K562 (cell line): ENCODE data around the gene MSL2. TPM values are rescaled to one million over a fixed set of nuclear protein-coding genes. Genes with fewer than 3 reads are reported as not detected.

Source experiments
- ARHGAP35 ChIP-seq: fragments of 450-650 bp; IDR thresholded peaks from 2 replicates; pipeline ENCODE4 v1.6.1; 2018; ENCODE audit not compliant: partially characterized antibody
- CCNT2 ChIP-seq: IDR thresholded peaks from 2 replicates; pipeline ENCODE4 v1.6.1; 2011; ENCODE audit warnings: borderline replicate concordance, low read depth, mild to moderate bottlenecking, moderate library complexity, mixed read lengths, low read length; ENCODE audit not compliant: insufficient read length; ENCODE audit errors: extremely low read depth
- E2F3 ChIP-seq: fragments of 250-450 bp; sonication (Bioruptor Pico); IDR thresholded peaks from 2 replicates; pipeline ENCODE4 v1.4.0; 2020; ENCODE audit warnings: mild to moderate bottlenecking
- HDAC8 ChIP-seq: fragments of 450-650 bp; IDR thresholded peaks from 2 replicates; pipeline ENCODE4 v1.6.1; 2016; ENCODE audit warnings: mild to moderate bottlenecking, missing genetic modification characterization, moderate library complexity, missing compliant biosample characterization
- HNRNPL ChIP-seq: fragments of 200-400 bp; formaldehyde crosslinking; IDR thresholded peaks from 2 replicates; pipeline ENCODE4 v1.6.1; 2017; ENCODE audit warnings: low read depth, mild to moderate bottlenecking, low read length
- MEF2D ChIP-seq: conservative IDR thresholded peaks from 2 replicates; pipeline ENCODE4 v1.6.1; 2016; ENCODE audit warnings: low read depth, missing genetic modification characterization, missing compliant biosample characterization
- MYC ChIP-seq, 2 experiments: fragments of 250-450 bp in 1 of 2; sonication (Bioruptor Pico) in 1 of 2; IDR thresholded peaks; 2 replicates each; pipeline versions ENCODE4 v1.5.1 to v1.6.1; 2012 to 2021; ENCODE audit warnings: low read depth in 2 of 2, borderline replicate concordance in 1 of 2, improper control_type of control experiment in 1 of 2, low read length in 1 of 2, mild to moderate bottlenecking in 1 of 2, moderate library complexity in 1 of 2
- NFXL1 ChIP-seq: fragments of 450-650 bp; formaldehyde crosslinking; IDR thresholded peaks from 2 replicates; pipeline ENCODE4 v1.4.0; 2021; ENCODE audit warnings: mild to moderate bottlenecking
- RHOXF2B ChIP-seq: fragments of 250-450 bp; sonication (Bioruptor Pico); conservative IDR thresholded peaks from 2 replicates; pipeline ENCODE4 v1.5.1; 2021
- SIX5 ChIP-seq, 2 experiments: IDR thresholded peaks; 2 replicates each; pipeline ENCODE4 v1.6.1; 2011; ENCODE audit warnings: low read length in 2 of 2, borderline replicate concordance in 1 of 2, low read depth in 1 of 2, mild to moderate bottlenecking in 1 of 2, moderate library complexity in 1 of 2; ENCODE audit not compliant: insufficient read depth in 1 of 2
- TBP ChIP-seq: optimal IDR thresholded peaks from 2 replicates; pipeline ENCODE3; 2011; ENCODE audit warnings: low read depth, low read length, improper control_type of control experiment
- TRIM28 ChIP-seq: fragments of 450-650 bp; IDR thresholded peaks from 2 replicates; pipeline ENCODE4 v1.6.1; 2017
- ZFX ChIP-seq: sonication (generic); formaldehyde crosslinking; IDR thresholded peaks from 2 replicates; pipeline ENCODE4 v1.8.0; 2022; ENCODE audit warnings: mild to moderate bottlenecking, missing genetic modification reagents, moderate library complexity
- ZNF175 ChIP-seq: fragments of 200-800 bp; sonication (Bioruptor generic); IDR thresholded peaks from 2 replicates; pipeline ENCODE4 v1.6.1; 2016; ENCODE audit warnings: low read depth, mild to moderate bottlenecking, missing genetic modification characterization, missing compliant biosample characterization
- polyA plus RNA-seq, 8 experiments: library from polyadenylated mRNA; depleted of rRNA in 4 of 8; stranded (reverse) in 5 of 8; unstranded in 3 of 8; fragments of >200 nt; fragmentation: Nextera tagmentation in 2 of 8; fragmentation: Illumina TruSeq in 1 of 8; extraction: Ambion mirVana in 2 of 8; extraction: Trizol in 1 of 8; gene quantifications; 2 replicates each; pipeline versions ENCODE4 v1.2.1 to v1.2.3, GENCODE V29; 2011 to 2014; ENCODE audit warnings: inconsistent platforms in 1 of 8, missing spikeins in 1 of 8
- total RNA-seq, 7 experiments: library from RNA; depleted of rRNA in 6 of 7; stranded (reverse); fragments of >200 nt in 6 of 7; fragmentation: Illumina TruSeq in 2 of 7; extraction: Trizol in 2 of 7; gene quantifications; 2 replicates each; pipeline versions ENCODE4 v1.2.1 to v1.2.3, GENCODE V29; 2011 to 2021; ENCODE audit warnings: low replicate concordance in 1 of 7
- TF ChIP-seq, protein P1 (sequence below), 2 experiments: fragments of 450-650 bp; IDR thresholded peaks; 2 replicates each; pipeline ENCODE4 v1.6.1; 2018; ENCODE audit warnings: mild to moderate bottlenecking in 2 of 2, low read depth in 1 of 2; ENCODE audit not compliant: partially characterized antibody in 2 of 2
- TF ChIP-seq, protein P2 (sequence below): fragments of 250-450 bp; sonication (Bioruptor Pico); IDR thresholded peaks from 2 replicates; pipeline ENCODE4 v1.5.0; 2021; ENCODE audit warnings: mild to moderate bottlenecking, borderline replicate concordance
- TF ChIP-seq, protein P3 (sequence below): fragments of 450-650 bp; IDR thresholded peaks from 2 replicates; pipeline ENCODE4 v1.7.0; 2016; ENCODE audit warnings: borderline replicate concordance
- TF ChIP-seq, protein P4 (sequence below): fragments of 250-450 bp; sonication (Bioruptor Pico); IDR thresholded peaks from 2 replicates; pipeline ENCODE4 v1.9.0; 2021; ENCODE audit warnings: mild to moderate bottlenecking

The MSL2 gene
- total and polyA plus RNA-seq, 9 of the 15 experiments (the other 6 are each of a cell fraction or from before 2014, with no cell fraction given) = 1.9 to 19.9 (median 9.1) TPM

DNA sequence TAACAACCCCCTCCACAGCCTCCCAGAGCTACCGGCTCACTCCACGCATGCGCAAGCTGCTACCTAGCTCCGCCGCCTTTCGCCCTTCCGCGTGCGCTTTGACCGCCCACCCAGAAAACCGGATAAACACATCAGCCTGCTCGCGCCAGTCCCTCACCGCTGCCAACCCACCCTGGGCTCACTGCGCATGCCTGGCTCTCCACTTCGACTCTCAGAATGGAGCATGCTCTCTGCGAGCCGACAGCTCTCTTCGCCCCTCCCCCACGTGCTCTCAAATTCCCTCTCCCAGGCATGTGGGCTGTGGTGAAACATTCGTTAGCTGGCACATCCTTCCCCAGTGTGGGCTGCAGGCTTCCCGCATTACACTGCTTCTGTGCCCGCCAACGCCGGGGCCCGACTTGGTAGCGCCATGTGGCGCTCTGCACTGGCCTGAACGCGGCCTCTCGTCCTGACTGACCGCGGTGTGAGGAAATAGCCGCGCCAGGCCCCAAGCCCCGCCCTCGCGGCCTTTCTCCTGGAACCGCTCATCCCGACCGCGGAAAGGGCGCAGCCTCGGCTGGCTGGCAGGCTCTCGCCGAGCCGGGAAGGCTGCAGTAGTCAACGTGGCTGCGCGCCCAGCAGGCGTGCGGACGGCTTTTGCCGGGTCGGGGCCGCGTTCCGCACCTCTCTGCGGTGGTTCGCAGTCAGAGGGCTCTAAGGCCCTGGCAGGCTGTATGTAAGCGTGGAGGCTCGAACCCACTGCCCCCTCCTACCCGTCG, 445 bp upstream of the MSL2 start (continued):
- TF ChIP-seq, protein P1, sequence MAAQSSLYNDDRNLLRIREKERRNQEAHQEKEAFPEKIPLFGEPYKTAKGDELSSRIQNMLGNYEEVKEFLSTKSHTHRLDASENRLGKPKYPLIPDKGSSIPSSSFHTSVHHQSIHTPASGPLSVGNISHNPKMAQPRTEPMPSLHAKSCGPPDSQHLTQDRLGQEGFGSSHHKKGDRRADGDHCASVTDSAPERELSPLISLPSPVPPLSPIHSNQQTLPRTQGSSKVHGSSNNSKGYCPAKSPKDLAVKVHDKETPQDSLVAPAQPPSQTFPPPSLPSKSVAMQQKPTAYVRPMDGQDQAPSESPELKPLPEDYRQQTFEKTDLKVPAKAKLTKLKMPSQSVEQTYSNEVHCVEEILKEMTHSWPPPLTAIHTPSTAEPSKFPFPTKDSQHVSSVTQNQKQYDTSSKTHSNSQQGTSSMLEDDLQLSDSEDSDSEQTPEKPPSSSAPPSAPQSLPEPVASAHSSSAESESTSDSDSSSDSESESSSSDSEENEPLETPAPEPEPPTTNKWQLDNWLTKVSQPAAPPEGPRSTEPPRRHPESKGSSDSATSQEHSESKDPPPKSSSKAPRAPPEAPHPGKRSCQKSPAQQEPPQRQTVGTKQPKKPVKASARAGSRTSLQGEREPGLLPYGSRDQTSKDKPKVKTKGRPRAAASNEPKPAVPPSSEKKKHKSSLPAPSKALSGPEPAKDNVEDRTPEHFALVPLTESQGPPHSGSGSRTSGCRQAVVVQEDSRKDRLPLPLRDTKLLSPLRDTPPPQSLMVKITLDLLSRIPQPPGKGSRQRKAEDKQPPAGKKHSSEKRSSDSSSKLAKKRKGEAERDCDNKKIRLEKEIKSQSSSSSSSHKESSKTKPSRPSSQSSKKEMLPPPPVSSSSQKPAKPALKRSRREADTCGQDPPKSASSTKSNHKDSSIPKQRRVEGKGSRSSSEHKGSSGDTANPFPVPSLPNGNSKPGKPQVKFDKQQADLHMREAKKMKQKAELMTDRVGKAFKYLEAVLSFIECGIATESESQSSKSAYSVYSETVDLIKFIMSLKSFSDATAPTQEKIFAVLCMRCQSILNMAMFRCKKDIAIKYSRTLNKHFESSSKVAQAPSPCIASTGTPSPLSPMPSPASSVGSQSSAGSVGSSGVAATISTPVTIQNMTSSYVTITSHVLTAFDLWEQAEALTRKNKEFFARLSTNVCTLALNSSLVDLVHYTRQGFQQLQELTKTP (IDR thresholded peaks at IDR 0.05; ENCODE audit: low read depth in 1 of 2, partially characterized antibody in 2 of 2) = peak in 1 of 2 experiments; percentile 53
- peak; percentile 77; the same call in 1 of the 2 replicates for TF ChIP-seq ZNF175 (CRISPR knock-in tag)
- TF ChIP-seq TBP = peak; percentile 34
- TF ChIP-seq HDAC8 (tag) = peak; percentile 74; the same call in 1 of the 2 replicates
- no peak for TF ChIP-seq E2F3
- no peak for TF ChIP-seq ARHGAP35
- TF ChIP-seq, protein P2, sequence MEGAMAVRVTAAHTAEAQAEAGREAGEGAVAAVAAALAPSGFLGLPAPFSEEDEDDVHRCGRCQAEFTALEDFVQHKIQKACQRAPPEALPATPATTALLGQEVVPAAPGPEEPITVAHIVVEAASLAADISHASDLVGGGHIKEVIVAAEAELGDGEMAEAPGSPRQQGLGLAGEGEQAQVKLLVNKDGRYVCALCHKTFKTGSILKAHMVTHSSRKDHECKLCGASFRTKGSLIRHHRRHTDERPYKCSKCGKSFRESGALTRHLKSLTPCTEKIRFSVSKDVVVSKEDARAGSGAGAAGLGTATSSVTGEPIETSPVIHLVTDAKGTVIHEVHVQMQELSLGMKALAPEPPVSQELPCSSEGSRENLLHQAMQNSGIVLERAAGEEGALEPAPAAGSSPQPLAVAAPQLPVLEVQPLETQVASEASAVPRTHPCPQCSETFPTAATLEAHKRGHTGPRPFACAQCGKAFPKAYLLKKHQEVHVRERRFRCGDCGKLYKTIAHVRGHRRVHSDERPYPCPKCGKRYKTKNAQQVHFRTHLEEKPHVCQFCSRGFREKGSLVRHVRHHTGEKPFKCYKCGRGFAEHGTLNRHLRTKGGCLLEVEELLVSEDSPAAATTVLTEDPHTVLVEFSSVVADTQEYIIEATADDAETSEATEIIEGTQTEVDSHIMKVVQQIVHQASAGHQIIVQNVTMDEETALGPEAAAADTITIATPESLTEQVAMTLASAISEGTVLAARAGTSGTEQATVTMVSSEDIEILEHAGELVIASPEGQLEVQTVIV (CRISPR knock-in tag) = no peak
- TF ChIP-seq MYC (IDR thresholded peaks at IDR 0.05; ENCODE audit: low read depth, low read length) = peak; percentile 97
- TF ChIP-seq MYC (CRISPR knock-in tag; IDR thresholded peaks at IDR 0.05; ENCODE audit: borderline replicate concordance, low read depth) = peak; percentile 97
- TF ChIP-seq NFXL1 (CRISPR knock-in tag) = no peak
- TF ChIP-seq RHOXF2B (CRISPR knock-in tag) = no peak
- TF ChIP-seq HNRNPL = peak; percentile 49; the same call in 1 of the 2 replicates
- TF ChIP-seq ZFX (CRISPR knock-in tag) = peak; percentile 98
- peak; percentile 26 for TF ChIP-seq CCNT2
- TF ChIP-seq TRIM28 = 0 out of 2 replicates have a peak, but pooled peaks have one; percentile 31
- 0 out of 2 replicates have a peak, but pooled peaks have one; percentile 62 for TF ChIP-seq MEF2D (tag)
- TF ChIP-seq, protein P3, sequence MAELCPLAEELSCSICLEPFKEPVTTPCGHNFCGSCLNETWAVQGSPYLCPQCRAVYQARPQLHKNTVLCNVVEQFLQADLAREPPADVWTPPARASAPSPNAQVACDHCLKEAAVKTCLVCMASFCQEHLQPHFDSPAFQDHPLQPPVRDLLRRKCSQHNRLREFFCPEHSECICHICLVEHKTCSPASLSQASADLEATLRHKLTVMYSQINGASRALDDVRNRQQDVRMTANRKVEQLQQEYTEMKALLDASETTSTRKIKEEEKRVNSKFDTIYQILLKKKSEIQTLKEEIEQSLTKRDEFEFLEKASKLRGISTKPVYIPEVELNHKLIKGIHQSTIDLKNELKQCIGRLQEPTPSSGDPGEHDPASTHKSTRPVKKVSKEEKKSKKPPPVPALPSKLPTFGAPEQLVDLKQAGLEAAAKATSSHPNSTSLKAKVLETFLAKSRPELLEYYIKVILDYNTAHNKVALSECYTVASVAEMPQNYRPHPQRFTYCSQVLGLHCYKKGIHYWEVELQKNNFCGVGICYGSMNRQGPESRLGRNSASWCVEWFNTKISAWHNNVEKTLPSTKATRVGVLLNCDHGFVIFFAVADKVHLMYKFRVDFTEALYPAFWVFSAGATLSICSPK = no peak
- no peak for TF ChIP-seq SIX5 (IDR thresholded peaks at IDR 0.05; ENCODE audit: borderline replicate concordance in 1 of 2, insufficient read depth in 1 of 2, low read depth in 1 of 2, low read length in 2 of 2)
- TF ChIP-seq, protein P4, sequence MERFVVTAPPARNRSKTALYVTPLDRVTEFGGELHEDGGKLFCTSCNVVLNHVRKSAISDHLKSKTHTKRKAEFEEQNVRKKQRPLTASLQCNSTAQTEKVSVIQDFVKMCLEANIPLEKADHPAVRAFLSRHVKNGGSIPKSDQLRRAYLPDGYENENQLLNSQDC = no peak
